GM21390 (cell line): ENCODE measurements around the gene STAT5A.
A peak's percentile ranks its signal among the peaks of the same experiment; 100 is the strongest.

Experiments used
- ATAC-seq: cut with Tn5 transposase; IDR thresholded peaks from one replicate; pipeline ENCODE4 v1.9.1; 2021; ENCODE audit not compliant: unreplicated experiment

Gene STAT5A

GRCh38 chr17:42322382-42323267 is 34.3 kb downstream of the STAT5A start:
- peak; percentile 67 for ATAC-seq

GRCh38 chr17:42323268-42323773 is 35.0 kb downstream of the STAT5A start:
- ATAC-seq = no peak

GRCh38 chr17:42325026-42325425 is 36.7 kb downstream of the STAT5A start:
- no peak for ATAC-seq

GRCh38 chr17:42329025-42329976 is 41.0 kb downstream of the STAT5A start:
- no peak for ATAC-seq

GRCh38 chr17:42333053-42333452 is 44.8 kb downstream of the STAT5A start:
- ATAC-seq = no peak

DNA sequence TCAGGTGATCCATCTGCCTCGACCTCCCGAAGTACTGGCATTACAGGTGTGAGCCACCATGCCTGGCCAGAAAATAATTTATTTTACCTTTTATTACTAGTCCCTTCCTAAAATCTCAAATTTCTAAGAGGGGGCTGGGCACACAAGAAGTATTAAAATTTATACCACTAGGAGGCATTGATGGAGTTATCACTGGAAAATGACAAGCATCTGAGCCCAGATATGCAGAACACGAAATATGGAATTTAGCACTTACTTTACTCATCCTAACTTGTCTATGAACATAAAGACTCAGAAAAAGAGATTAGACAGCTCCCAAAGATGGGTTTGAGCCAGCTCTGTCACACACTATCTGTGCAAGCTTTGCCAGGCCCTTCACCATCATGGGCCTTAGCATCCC is 46.4 kb downstream of the STAT5A start:
- no peak for ATAC-seq

DNA sequence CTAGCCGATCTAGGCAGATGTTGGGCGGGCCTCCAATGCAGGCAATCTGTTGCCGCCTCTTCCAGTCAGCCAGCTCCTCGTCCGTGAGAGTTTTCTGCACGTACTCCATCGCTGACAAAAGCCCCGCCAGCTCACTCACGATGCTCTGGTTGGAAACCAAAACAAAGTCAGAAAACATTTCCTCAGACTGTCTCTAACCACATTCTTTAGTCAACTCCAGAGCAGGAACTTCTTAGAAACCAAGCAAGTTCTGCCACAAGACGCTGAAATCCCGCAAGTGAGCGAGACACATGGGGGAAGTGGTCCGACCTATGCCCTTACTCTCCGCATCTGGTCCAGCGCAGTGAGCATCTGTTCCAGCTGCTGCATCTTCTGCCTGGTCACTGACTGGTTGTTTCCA is 49.1 kb downstream of the STAT5A start:
- peak; percentile 51 for ATAC-seq

- no peak for ATAC-seq
These were observed 50.2 kb downstream of the STAT5A start for GRCh38 chr17:42338427-42338985.

DNA sequence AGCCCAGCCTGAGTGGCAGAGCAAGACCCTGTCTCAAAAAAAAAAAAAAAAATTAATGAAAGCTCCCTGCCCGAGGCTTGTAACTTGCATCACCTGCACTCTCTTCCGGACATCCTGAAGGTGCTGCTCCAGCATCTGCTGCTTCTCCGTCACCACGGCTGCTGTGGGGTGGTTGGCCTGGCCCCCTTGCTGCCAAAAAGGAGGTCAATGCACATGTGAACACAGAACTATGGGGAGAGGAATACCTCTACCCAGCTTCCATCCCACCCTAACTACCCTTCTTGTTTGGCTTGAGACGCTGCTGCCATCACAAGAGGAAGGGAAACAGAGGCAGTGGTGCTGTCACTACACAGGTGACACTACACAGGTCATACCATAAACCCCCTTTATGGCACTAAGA is 50.9 kb downstream of the STAT5A start:
- no peak for ATAC-seq

- no peak for ATAC-seq
These were observed 52.4 kb downstream of the STAT5A start for GRCh38 chr17:42340691-42341127.

DNA sequence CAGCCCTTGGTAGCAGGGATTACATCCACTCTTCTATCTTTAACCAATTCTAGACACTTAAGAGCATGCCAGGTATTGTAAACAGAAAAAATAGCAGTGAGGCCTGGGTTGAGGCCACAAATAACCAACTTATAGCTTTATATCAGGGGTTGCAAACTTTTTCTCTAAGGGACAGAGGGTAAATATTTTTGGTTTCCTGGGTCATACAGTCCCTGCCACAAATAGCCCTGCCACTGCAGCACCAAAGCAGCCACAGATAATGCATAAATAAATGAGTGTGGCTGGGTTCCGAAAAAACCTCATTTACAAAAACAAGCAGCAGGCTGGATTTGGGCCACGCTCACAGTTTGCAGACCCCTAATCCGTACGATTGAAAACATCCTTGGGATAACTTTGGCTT is 53.3 kb downstream of the STAT5A start:
- ATAC-seq = no peak

- no peak for ATAC-seq
These were observed 54.1 kb downstream of the STAT5A start for GRCh38 chr17:42342242-42343008.

GRCh38 chr17:42345396-42346073 is 57.2 kb downstream of the STAT5A start:
- no peak for ATAC-seq

- no peak for ATAC-seq
These were observed 58.2 kb downstream of the STAT5A start for GRCh38 chr17:42346481-42346880.

DNA sequence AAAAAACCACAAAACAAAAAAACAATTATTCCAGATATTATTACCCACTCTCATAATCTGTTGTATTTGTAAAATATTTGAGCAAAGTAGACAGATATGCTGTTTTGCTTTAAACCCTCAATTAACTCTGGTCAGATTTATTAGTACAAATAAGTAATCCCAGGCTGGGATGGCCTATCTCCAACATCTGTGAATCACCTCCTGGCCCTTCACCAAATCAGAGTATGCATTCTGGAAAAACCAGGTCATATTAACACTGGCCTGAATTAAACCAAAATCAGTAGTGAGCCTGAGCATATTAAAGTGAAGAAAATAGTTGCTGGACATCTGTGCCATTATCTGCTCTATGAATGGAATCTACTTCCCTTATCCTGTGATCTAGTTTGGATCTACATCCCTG is 58.9 kb downstream of the STAT5A start:
- no peak for ATAC-seq

DNA sequence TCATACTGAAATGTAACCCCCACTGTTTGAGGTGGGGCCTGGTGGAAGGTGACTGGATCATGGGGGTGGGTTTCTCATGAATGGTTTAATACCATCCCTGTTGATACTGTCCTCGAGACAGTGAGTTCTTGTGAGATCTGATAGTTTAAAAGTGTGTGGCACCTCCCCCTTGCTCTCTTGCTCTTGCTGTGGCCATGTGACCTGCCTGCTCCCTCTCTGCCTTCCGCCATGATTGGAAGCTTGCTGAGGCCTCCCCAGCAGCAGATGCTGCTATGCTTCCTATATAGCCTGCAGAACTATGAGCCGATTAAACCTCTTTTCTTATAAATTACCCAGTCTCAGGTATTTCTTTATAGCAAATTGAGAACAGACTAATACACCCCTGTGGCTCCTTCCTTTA is 59.3 kb downstream of the STAT5A start:
- no peak for ATAC-seq

- no peak for ATAC-seq
These were observed 59.8 kb downstream of the STAT5A start for GRCh38 chr17:42348104-42348503.

- ATAC-seq = no peak
These were observed 66.9 kb downstream of the STAT5A start for GRCh38 chr17:42354956-42355843.

DNA sequence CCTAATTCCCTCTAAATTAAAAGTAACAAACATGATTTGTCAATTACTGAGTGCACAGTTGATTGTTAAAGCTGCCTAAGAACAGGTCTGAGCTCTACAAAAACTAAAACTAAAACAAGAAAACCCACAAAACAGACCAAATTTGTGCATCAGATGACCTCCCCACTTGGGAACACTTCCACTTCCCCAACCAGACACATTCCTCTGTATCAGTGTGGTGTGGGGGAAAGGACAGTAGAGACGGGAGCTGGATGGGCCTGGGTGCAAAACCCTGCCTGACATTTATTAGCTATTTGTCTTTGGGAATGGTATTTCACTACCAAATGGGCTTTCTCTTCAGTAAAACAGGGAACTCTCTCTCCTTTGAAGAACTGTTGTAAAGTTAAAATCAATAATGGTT is 70.1 kb downstream of the STAT5A start:
- ATAC-seq = no peak
